HL-60 (cell line): Measurements from ENCODE around the gene INHA.

Source experiments
- DNase-seq, 2 experiments: peaks; one replicate each; pipeline ENCODE4 v3.0.0-alpha.2; 2010 to 2020; ENCODE audit warnings: low read depth in 1 of 2, low spot score in 1 of 2
- H3K27ac ChIP-seq: fragments of 250-450 bp; sonication (Bioruptor Pico); replicated peaks from 2 replicates; pipeline ENCODE4 v1.5.1; 2020; ENCODE audit warnings: mild to moderate bottlenecking, moderate library complexity
- H3K27me3 ChIP-seq: fragments of 250-450 bp; sonication (Bioruptor Pico); 2 replicates; pipeline ENCODE4 v1.5.1; 2021; ENCODE audit warnings: mild to moderate bottlenecking, moderate library complexity; ENCODE audit not compliant: insufficient read depth, poor library complexity, severe bottlenecking
- H3K4me3 ChIP-seq: replicated peaks from 2 replicates; pipeline ENCODE4 v1.5.1; 2011; ENCODE audit warnings: mild to moderate bottlenecking, control low read depth, low read length; ENCODE audit not compliant: insufficient read depth
- CTCF ChIP-seq: IDR thresholded peaks from one replicate; pipeline ENCODE4 v1.5.1; 2011; ENCODE audit warnings: low read length, control low read depth, inconsistent platforms; ENCODE audit not compliant: insufficient read depth
- GABPA ChIP-seq: IDR thresholded peaks from 2 replicates; pipeline ENCODE4 v1.6.1; 2012; ENCODE audit warnings: low read depth
- POLR2AphosphoS5 ChIP-seq: IDR thresholded peaks from 2 replicates; pipeline ENCODE4 v1.6.1; 2012; ENCODE audit warnings: low read depth
- SPI1 ChIP-seq: IDR thresholded peaks from 2 replicates; pipeline ENCODE4 v1.6.1; 2012; ENCODE audit warnings: low read depth, mild to moderate bottlenecking, borderline replicate concordance
- TF ChIP-seq, protein P1 (sequence below): IDR thresholded peaks from 2 replicates; pipeline ENCODE4 v1.6.1; 2012; ENCODE audit warnings: low read depth; ENCODE audit not compliant: insufficient replicate concordance

INHA gene

DNA sequence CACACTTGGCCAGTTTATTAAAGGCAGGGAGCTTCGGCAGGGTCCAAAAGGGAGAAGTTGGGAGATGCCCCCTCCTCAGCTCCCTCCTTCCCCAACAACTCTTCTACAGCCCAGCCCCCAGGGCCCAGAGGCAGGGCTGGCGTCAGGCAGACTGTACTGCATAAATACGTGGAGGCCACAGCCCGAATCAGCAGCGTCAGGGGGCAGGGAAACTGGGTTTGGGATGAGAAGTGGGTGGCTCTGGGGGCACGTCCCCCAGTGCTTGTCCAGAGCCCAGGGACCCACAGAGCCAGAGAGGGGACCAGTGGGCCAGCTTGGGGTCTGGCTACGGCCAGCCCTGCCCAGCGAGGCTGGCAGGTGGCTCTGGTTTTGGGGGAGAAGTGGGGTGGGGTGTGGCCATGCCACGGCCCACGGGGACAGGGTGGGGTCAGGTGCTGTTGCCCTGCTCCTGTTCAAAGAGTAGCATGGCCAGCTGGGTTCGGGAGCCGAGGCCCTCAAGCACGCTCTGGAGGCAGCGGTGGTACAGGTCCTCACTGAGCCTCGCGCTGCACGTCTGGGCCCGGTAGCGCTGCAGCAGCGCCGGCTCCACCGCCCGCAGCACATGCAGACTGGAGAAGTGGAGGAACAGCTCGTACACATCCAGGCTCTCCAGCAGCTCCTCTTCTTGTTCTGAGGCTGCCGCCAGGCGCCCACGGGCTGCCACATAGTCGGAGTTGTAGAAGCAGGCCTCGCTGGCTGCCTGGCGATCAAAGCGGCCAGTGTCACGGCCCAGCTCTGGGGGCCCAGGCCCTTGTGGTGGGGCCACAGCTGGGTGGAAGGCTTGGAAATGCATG, 32.9 kb upstream of the INHA start:
- no peak for TF ChIP-seq SPI1
- TF ChIP-seq GABPA: no peak
- TF ChIP-seq POLR2AphosphoS5: no peak
- TF ChIP-seq CTCF: no peak
- TF ChIP-seq, protein P1, sequence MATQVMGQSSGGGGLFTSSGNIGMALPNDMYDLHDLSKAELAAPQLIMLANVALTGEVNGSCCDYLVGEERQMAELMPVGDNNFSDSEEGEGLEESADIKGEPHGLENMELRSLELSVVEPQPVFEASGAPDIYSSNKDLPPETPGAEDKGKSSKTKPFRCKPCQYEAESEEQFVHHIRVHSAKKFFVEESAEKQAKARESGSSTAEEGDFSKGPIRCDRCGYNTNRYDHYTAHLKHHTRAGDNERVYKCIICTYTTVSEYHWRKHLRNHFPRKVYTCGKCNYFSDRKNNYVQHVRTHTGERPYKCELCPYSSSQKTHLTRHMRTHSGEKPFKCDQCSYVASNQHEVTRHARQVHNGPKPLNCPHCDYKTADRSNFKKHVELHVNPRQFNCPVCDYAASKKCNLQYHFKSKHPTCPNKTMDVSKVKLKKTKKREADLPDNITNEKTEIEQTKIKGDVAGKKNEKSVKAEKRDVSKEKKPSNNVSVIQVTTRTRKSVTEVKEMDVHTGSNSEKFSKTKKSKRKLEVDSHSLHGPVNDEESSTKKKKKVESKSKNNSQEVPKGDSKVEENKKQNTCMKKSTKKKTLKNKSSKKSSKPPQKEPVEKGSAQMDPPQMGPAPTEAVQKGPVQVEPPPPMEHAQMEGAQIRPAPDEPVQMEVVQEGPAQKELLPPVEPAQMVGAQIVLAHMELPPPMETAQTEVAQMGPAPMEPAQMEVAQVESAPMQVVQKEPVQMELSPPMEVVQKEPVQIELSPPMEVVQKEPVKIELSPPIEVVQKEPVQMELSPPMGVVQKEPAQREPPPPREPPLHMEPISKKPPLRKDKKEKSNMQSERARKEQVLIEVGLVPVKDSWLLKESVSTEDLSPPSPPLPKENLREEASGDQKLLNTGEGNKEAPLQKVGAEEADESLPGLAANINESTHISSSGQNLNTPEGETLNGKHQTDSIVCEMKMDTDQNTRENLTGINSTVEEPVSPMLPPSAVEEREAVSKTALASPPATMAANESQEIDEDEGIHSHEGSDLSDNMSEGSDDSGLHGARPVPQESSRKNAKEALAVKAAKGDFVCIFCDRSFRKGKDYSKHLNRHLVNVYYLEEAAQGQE: no peak
- DNase-seq: no peak
- Histone ChIP-seq H3K27me3 (peaks cover 28% of the 10 kb centered on the region), H3K27ac (no peak overlapping the region), H3K4me3 (no peak overlapping the region)

DNA sequence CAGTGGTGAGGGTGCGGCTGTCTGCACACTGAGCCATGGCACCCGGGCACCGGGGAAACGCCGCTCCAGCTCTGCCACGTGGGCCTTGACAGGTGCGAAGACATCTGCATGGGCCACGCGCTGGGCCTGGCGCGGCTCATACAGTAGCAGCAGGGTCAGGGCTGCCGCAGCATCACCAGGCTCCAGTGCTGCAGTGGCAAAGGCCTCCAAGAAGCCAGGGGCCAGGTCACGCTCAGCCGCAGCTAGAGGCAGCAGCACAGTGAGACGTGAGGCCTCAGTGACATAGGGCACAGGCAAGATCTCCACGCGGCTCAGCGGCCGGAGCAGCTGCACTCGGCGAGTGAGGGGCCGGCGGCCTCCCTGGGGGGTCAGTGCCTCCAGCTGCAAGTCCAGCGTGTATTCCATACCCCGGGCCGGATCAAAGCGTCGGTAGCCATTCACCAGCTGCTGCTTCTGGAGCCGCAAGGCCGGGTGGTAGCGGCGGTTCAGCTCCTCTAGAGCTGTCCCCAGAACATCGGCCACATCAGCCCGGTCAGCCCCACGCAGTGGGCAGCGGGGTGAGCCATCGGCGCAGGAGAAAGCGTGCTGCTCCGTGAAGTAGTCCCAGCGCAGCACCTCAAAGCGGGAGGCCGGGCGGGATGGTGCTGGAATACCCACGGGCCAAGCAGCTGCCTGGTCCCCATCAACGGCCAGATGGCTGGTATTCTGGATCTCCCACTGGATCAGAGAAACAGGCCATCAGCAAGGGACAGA, 32.0 kb upstream of the INHA start:
- Histone ChIP-seq H3K27ac (no peak overlapping the region), H3K27me3 (peaks cover 36% of the 10 kb centered on the region)
- TF ChIP-seq SPI1: no peak
- TF ChIP-seq, protein P1: no peak
- TF ChIP-seq GABPA: no peak

GRCh38 chr2:219540784-219541504, 31.2 kb upstream of the INHA start:
- TF ChIP-seq, protein P1: no peak
- TF ChIP-seq SPI1 (no peak), POLR2AphosphoS5 (no peak), GABPA (no peak), CTCF (no peak)
- H3K4me3 ChIP-seq: no peak overlapping the region
- no peak overlapping the region for H3K27ac ChIP-seq
- H3K27me3 ChIP-seq: peaks cover 39% of the 10 kb centered on the region
- DNase-seq: no peak

More for the DNA sequence above, 32.0 kb upstream of the INHA start:
- no peak overlapping the region for H3K4me3 ChIP-seq
- no peak for DNase-seq
